HCT116 (cell line): ENCODE data around the gene LAMC3. TPM values are rescaled to one million over a fixed set of nuclear protein-coding genes. Genes with fewer than 3 reads are reported as not detected.
A peak's percentile ranks its signal among the peaks of the same experiment; 100 is the strongest.

Source experiments
- ATAC-seq: fragments of 200-7000 bp; cut with Tn5 transposase; 2 replicates; pipeline ENCODE4 v1.9.1; 2020; ENCODE audit warnings: mild to moderate bottlenecking, moderate library complexity
- BruUV-seq: library from RNA; stranded (reverse); fragments of 400-500 nt; replicated peaks from 2 replicates; lab custom pipeline; 2021; lab: Mats Ljungman, UMichigan
- CTCF ChIA-PET: fragments of 300-600 bp; sonication (Branson Sonifier 250); formaldehyde crosslinking; loops from one replicate; lab custom pipeline; 2021; ENCODE audit warnings: antibody characterized with exemption; lab: Charles Lee
- POLR2A ChIA-PET: fragments of 300-600, 350-600 bp; sonication (Branson Sonifier 250); formaldehyde crosslinking; loops from one replicate; lab custom pipeline; 2021; ENCODE audit warnings: antibody characterized with exemption; lab: Charles Lee
- RAD21 ChIA-PET, 2 experiments: fragments of 300-600 bp; sonication (Branson Sonifier 250); formaldehyde crosslinking; loops; one replicate each; lab custom pipeline; 2023; ENCODE audit warnings: low total read pairs in 2 of 2; ENCODE audit not compliant: uncharacterized antibody in 2 of 2, unreplicated experiment in 2 of 2, low non-redundant PET in 1 of 2; lab: Charles Lee
- DNase-seq: peaks from one replicate; pipeline ENCODE4 v3.0.0-alpha.2; 2010; ENCODE audit warnings: low read depth, low spot score
- H2AFZ ChIP-seq: fragments of 200-600 bp; shearing (Covaris generic), sonication (generic); 2 replicates; pipeline ENCODE4 v1.6.1; 2017; ENCODE audit warnings: low read depth, mixed run types, mixed read lengths, antibody characterized with exemption, low read length; ENCODE audit not compliant: poor library complexity, severe bottlenecking
- H3K27ac ChIP-seq: 2 replicates; pipeline ENCODE4 v1.5.1; 2012; ENCODE audit warnings: low read depth, low read length
- H3K27me3 ChIP-seq: fragments of 200-600 bp; sonication (generic); 2 replicates; pipeline ENCODE4 v1.6.1; 2016; ENCODE audit warnings: mixed run types, low read length, mixed read lengths; ENCODE audit not compliant: insufficient read depth
- H3K36me3 ChIP-seq, 2 experiments: fragments of 200-500 bp in 1 of 2; fragments of 200-600 bp in 1 of 2; sonication (Bioruptor generic) in 1 of 2; sonication (generic) in 1 of 2; 2 replicates each; pipeline versions ENCODE4 v1.5.1 to v1.6.1; 2014 to 2016; ENCODE audit warnings: low read length in 2 of 2, inconsistent platforms in 1 of 2, mixed read lengths in 1 of 2, mixed run types in 1 of 2; ENCODE audit not compliant: insufficient read depth in 2 of 2, control insufficient read depth in 1 of 2
- H3K4me1 ChIP-seq, 2 experiments: fragments of 200-600 bp in 1 of 2; sonication (generic) in 1 of 2; 2 replicates each; pipeline versions ENCODE4 v1.5.1 to v1.6.1; 2012 to 2017; ENCODE audit warnings: low read length in 2 of 2, inconsistent platforms in 1 of 2, mild to moderate bottlenecking in 1 of 2, mixed read lengths in 1 of 2, mixed run types in 1 of 2, moderate library complexity in 1 of 2; ENCODE audit not compliant: insufficient read depth in 2 of 2, control insufficient read depth in 1 of 2
- H3K4me2 ChIP-seq: fragments of 200-600 bp; sonication (generic); 2 replicates; pipeline ENCODE4 v1.6.1; 2017; ENCODE audit warnings: mixed run types, low read length, mixed read lengths
- H3K4me3 ChIP-seq, 2 experiments: fragments of 200-600 bp in 1 of 2; sonication (generic) in 1 of 2; replicated peaks in 1 of 2; 2 replicates each; pipeline ENCODE4 v1.5.1; 2011 to 2016; ENCODE audit warnings: low read length in 2 of 2, control low read depth in 1 of 2, low read depth in 1 of 2, mild to moderate bottlenecking in 1 of 2, mixed read lengths in 1 of 2, mixed run types in 1 of 2
- H3K79me2 ChIP-seq: fragments of 200-600 bp; sonication (generic); 2 replicates; pipeline ENCODE4 v1.6.1; 2017; ENCODE audit warnings: mild to moderate bottlenecking, mixed run types, low read length, moderate library complexity, mixed read lengths; ENCODE audit not compliant: insufficient read depth
- H3K9ac ChIP-seq: fragments of 200-600 bp; sonication (generic); 2 replicates; pipeline ENCODE4 v1.6.1; 2016; ENCODE audit warnings: low read length, mixed read lengths
- H3K9me2 ChIP-seq: fragments of 200-600 bp; sonication (generic), shearing (Covaris generic); 2 replicates; pipeline ENCODE4 v1.6.1; 2017; ENCODE audit warnings: mixed run types, mild to moderate bottlenecking, moderate library complexity; ENCODE audit not compliant: insufficient read depth
- H3K9me3 ChIP-seq, 2 experiments: fragments of 200-500 bp in 1 of 2; fragments of 200-600 bp in 1 of 2; sonication (Bioruptor generic) in 1 of 2; sonication (generic) in 1 of 2; 2 replicates each; pipeline ENCODE4 v1.6.1; 2014 to 2017; ENCODE audit warnings: low read length in 2 of 2, mixed read lengths in 2 of 2, inconsistent platforms in 1 of 2, low read depth in 1 of 2, mild to moderate bottlenecking in 1 of 2, mixed run types in 1 of 2, moderate library complexity in 1 of 2; ENCODE audit not compliant: control insufficient read depth in 1 of 2, insufficient read depth in 1 of 2
- H4K20me1 ChIP-seq: fragments of 200-600 bp; sonication (generic), shearing (Covaris generic); 2 replicates; pipeline ENCODE4 v1.6.1; 2017; ENCODE audit warnings: mixed run types, mild to moderate bottlenecking, moderate library complexity; ENCODE audit not compliant: insufficient read depth
- CBX3 ChIP-seq: IDR thresholded peaks from 2 replicates; pipeline ENCODE4 v1.6.1; 2012; ENCODE audit warnings: low read depth
- CTCF ChIP-seq, 3 experiments: fragments of 200-600 bp in 1 of 3; sonication (generic) in 1 of 3; IDR thresholded peaks in 2 of 3; conservative IDR thresholded peaks in 1 of 3; 2 replicates each; pipeline ENCODE4 v1.5.1; 2012 to 2017; ENCODE audit warnings: low read depth in 2 of 3, low read length in 2 of 3, antibody characterized with exemption in 1 of 3, borderline replicate concordance in 1 of 3, control low read depth in 1 of 3, mild to moderate bottlenecking in 1 of 3, mixed read lengths in 1 of 3, mixed run types in 1 of 3, moderate library complexity in 1 of 3; ENCODE audit not compliant: insufficient read depth in 1 of 3
- EGR1 ChIP-seq: IDR thresholded peaks from 2 replicates; pipeline ENCODE4 v1.6.1; 2012; ENCODE audit warnings: low read depth
- ELF1 ChIP-seq: IDR thresholded peaks from 2 replicates; pipeline ENCODE4 v1.6.1; 2012; ENCODE audit warnings: low read depth, borderline replicate concordance
- SIN3A ChIP-seq: IDR thresholded peaks from 2 replicates; pipeline ENCODE4 v1.6.1; 2012; ENCODE audit warnings: low read depth
- SP1 ChIP-seq: IDR thresholded peaks from 2 replicates; pipeline ENCODE4 v1.6.1; 2012; ENCODE audit warnings: low read depth
- SRF ChIP-seq: IDR thresholded peaks from 2 replicates; pipeline ENCODE4 v1.6.1; 2012; ENCODE audit warnings: low read depth
- ZBTB33 ChIP-seq: IDR thresholded peaks from 2 replicates; pipeline ENCODE4 v1.6.1; 2011; ENCODE audit warnings: mild to moderate bottlenecking, low read length, moderate library complexity; ENCODE audit not compliant: insufficient replicate concordance; ENCODE audit errors: extremely low read depth
- ZFX ChIP-seq: fragments of 450-650 bp; IDR thresholded peaks from 2 replicates; pipeline ENCODE4 v1.6.1; 2017
- ZNF274 ChIP-seq: fragments of 200-500 bp; sonication (Bioruptor generic); IDR thresholded peaks from 2 replicates; pipeline ENCODE4 v1.6.1; 2014; ENCODE audit warnings: mild to moderate bottlenecking, low read depth, low read length, inconsistent platforms
- intact Hi-C: fragments of 100-400 bp; cut with micrococcal nuclease; formaldehyde crosslinking; loops from 2 replicates; pipeline ENCODE4 v1.10.0; 2022
- total RNA-seq: library from RNA; stranded (reverse); gene quantifications from one replicate; pipeline ENCODE4 v1.2.1, GENCODE V29; 2021; ENCODE audit not compliant: unreplicated experiment

The LAMC3 gene
- total RNA-seq, 1 experiment from 2014 or later: 7.7 TPM

- CTCF ChIA-PET: interaction anchor here (0.7 to 2.4 kb wide), 3 partner anchors 10 to 328 kb away, joined by 3 to 9 read pairs (median 4); no protein-coding TSS in a partner anchor
- ATAC-seq: no peak
- intact Hi-C loops: loop anchor here (5.0 to 10.0 kb wide), 2 partner anchors 39 to 223 kb away; no protein-coding TSS in a partner anchor
Observed at GRCh38 chr9:131008086-131008485, 888 bp upstream of the LAMC3 start.

More at GRCh38 chr9:131008086-131008485, 888 bp upstream of the LAMC3 start:
- peak overlapping the region; percentile 93 for H3K4me2 ChIP-seq
- TF ChIP-seq ELF1 (no peak), ZFX (no peak), SIN3A (no peak), CBX3 (no peak), SP1 (no peak), ZNF274 (no peak), ZBTB33 (no peak), EGR1 (no peak), SRF (no peak), CTCF (IDR thresholded peaks at IDR 0.05 in 2 of 3, conservative IDR thresholded peaks at IDR 0.05 in 1 of 3; ENCODE audit: borderline replicate concordance in 1 of 3, insufficient read depth in 1 of 3, low read depth in 2 of 3, low read length in 2 of 3) (no peak)
- H3K9me3 ChIP-seq: no peaks in the 10 kb centered on the region
- DNase-seq: no peak
- no TSS peak for BruUV-seq
- no peaks in the 10 kb centered on the region for H3K27me3 ChIP-seq
- no peaks in the 10 kb centered on the region for H3K79me2 ChIP-seq
- RAD21 ChIA-PET: interaction anchor here in 1 of 2 experiments (0.5 to 0.7 kb wide), 2 partner anchors 38 to 40 kb away, joined by 4 read pairs; no protein-coding TSS in a partner anchor
- H3K9ac ChIP-seq: no peak overlapping the region
- peak overlapping the region; percentile 99 for H2AFZ ChIP-seq
- H3K9me2 ChIP-seq: no peaks in the 10 kb centered on the region
- H4K20me1 ChIP-seq: no peaks in the 10 kb centered on the region
- peaks cover 3 to 14% of the 10 kb centered on the region in 2 experiments for H3K4me1 ChIP-seq
- no peak overlapping the region for H3K27ac ChIP-seq
- peak overlapping the region in 1 of 2 experiments; percentile 59; a peak in 1 of 4 replicates for H3K4me3 ChIP-seq
- POLR2A ChIA-PET: interaction anchor here (0.7 kb wide), 1 partner anchor 449 kb away, joined by 3 read pairs; no protein-coding TSS in a partner anchor
- no peaks in the 10 kb centered on the region for H3K36me3 ChIP-seq
